Measurements from ENCODE around the gene ASTN2.

- TF ChIP-seq, protein P1, sequence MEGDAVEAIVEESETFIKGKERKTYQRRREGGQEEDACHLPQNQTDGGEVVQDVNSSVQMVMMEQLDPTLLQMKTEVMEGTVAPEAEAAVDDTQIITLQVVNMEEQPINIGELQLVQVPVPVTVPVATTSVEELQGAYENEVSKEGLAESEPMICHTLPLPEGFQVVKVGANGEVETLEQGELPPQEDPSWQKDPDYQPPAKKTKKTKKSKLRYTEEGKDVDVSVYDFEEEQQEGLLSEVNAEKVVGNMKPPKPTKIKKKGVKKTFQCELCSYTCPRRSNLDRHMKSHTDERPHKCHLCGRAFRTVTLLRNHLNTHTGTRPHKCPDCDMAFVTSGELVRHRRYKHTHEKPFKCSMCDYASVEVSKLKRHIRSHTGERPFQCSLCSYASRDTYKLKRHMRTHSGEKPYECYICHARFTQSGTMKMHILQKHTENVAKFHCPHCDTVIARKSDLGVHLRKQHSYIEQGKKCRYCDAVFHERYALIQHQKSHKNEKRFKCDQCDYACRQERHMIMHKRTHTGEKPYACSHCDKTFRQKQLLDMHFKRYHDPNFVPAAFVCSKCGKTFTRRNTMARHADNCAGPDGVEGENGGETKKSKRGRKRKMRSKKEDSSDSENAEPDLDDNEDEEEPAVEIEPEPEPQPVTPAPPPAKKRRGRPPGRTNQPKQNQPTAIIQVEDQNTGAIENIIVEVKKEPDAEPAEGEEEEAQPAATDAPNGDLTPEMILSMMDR (conservative IDR thresholded peaks at IDR 0.05 in 1 of 2, IDR thresholded peaks at IDR 0.05 in 1 of 2; ENCODE audit: extremely low read depth in 1 of 2, insufficient read depth in 1 of 2, low read depth in 1 of 2, low read length in 2 of 2): no peak
- TF ChIP-seq EZH2 (IDR thresholded peaks at IDR 0.05; ENCODE audit: borderline replicate concordance, low read length): no peak
These were observed 513.6 kb downstream of the ASTN2 start for GRCh38 chr9:116901260-116901659.
